Mesothelial cell of epicardium (in vitro differentiated cells): ENCODE results near the gene MTF1. TPM values are rescaled to one million over a fixed set of nuclear protein-coding genes. Genes with fewer than 3 reads are reported as not detected.

Experiments used
- DNase-seq, 2 experiments: peaks; one replicate each; pipeline ENCODE4 v3.0.0; 2021; ENCODE audit warnings: low spot score in 2 of 2; ENCODE audit not compliant: unreplicated experiment in 2 of 2
- H3K27ac Mint-ChIP-seq: 2 replicates; pipeline ENCODE4 v1.8.0; 2021; ENCODE audit warnings: mixed read lengths
- H3K27me3 Mint-ChIP-seq: 2 replicates; pipeline ENCODE4 v1.8.0; 2021; ENCODE audit warnings: low read depth, mixed read lengths
- H3K36me3 Mint-ChIP-seq: 2 replicates; pipeline ENCODE4 v1.8.0; 2021; ENCODE audit warnings: mixed read lengths
- H3K4me1 Mint-ChIP-seq: 2 replicates; pipeline ENCODE4 v1.8.0; 2021; ENCODE audit warnings: mixed read lengths
- H3K4me3 Mint-ChIP-seq: 2 replicates; pipeline ENCODE4 v1.8.0; 2021; ENCODE audit warnings: mild to moderate bottlenecking, moderate library complexity, mixed read lengths
- H3K9me3 Mint-ChIP-seq: 2 replicates; pipeline ENCODE4 v1.8.0; 2021; ENCODE audit warnings: mixed read lengths
- CTCF ChIP-seq: fragments of 200-600 bp; sonication (generic); IDR thresholded peaks from one replicate; pipeline ENCODE4 v1.5.0; 2021; ENCODE audit warnings: antibody characterized with exemption; ENCODE audit not compliant: unreplicated experiment
- total RNA-seq: library from RNA; stranded (reverse); gene quantifications from 3 replicates; pipeline ENCODE4 v1.2.1, GENCODE V29; 2021

Gene MTF1
- total RNA-seq, 1 donor from 2014 or later, result 14.3 TPM

DNA sequence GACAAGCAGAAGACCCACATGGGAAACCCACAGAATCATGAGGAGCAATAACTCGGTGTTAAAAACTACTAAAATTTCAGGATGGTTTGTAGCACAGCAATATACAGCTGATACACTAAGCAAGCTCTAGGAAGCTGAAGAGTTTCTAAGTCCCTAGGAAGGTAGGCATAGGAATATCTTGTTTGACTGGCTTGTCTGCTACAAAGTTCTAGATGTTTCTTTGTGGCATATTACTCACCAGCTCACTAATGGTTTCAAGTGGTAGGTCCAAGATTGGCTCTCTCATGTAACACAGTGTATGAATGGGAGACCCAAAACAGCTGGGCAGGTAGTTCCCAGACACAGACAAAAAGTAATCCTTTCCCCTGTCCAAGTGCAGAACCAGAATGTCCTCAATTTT lies 13.3 kb upstream of the MTF1 start:
- no peak overlapping the region for H3K27ac Mint-ChIP-seq

GRCh38 chr1:37868466-37868865 lies 9.1 kb upstream of the MTF1 start:
- H3K9me3 Mint-ChIP-seq, result no peaks in the 10 kb centered on the region
- no peaks in the 10 kb centered on the region for H3K27me3 Mint-ChIP-seq
- no peak for TF ChIP-seq CTCF
- no peak overlapping the region for H3K27ac Mint-ChIP-seq
- H3K36me3 Mint-ChIP-seq, result peaks cover 29% of the 10 kb centered on the region
- no peaks in the 10 kb centered on the region for H3K4me1 Mint-ChIP-seq
- no peak overlapping the region for H3K4me3 Mint-ChIP-seq
- no peak for DNase-seq

More for the DNA sequence above, 13.3 kb upstream of the MTF1 start:
- DNase-seq, result no peak
- Mint-ChIP-seq H3K4me1 (no peaks in the 10 kb centered on the region), H3K36me3 (peaks cover 35% of the 10 kb centered on the region), H3K4me3 (no peak overlapping the region), H3K27me3 (no peaks in the 10 kb centered on the region), H3K9me3 (no peaks in the 10 kb centered on the region)
- no peak for TF ChIP-seq CTCF

- no peaks in the 10 kb centered on the region for H3K4me1 Mint-ChIP-seq
- no peak overlapping the region for H3K27ac Mint-ChIP-seq
- H3K36me3 Mint-ChIP-seq, result peaks cover 25% of the 10 kb centered on the region
- no peaks in the 10 kb centered on the region for H3K9me3 Mint-ChIP-seq
- H3K27me3 Mint-ChIP-seq, result no peaks in the 10 kb centered on the region
- DNase-seq, result no peak
- no peak overlapping the region for H3K4me3 Mint-ChIP-seq
- TF ChIP-seq CTCF, result no peak
Observed at GRCh38 chr1:37867784-37868183, 8.4 kb upstream of the MTF1 start.

GRCh38 chr1:37866491-37866890 lies 7.1 kb upstream of the MTF1 start:
- no peaks in the 10 kb centered on the region for H3K4me1 Mint-ChIP-seq
- DNase-seq, result no peak
- H3K27ac Mint-ChIP-seq, result no peak overlapping the region
- H3K9me3 Mint-ChIP-seq, result no peaks in the 10 kb centered on the region
- peaks cover 30% of the 10 kb centered on the region for H3K36me3 Mint-ChIP-seq
- no peaks in the 10 kb centered on the region for H3K27me3 Mint-ChIP-seq
- no peak overlapping the region for H3K4me3 Mint-ChIP-seq
- no peak for TF ChIP-seq CTCF

- DNase-seq, result no peak
- no peak for TF ChIP-seq CTCF
- no peak overlapping the region for H3K4me3 Mint-ChIP-seq
- no peaks in the 10 kb centered on the region for H3K4me1 Mint-ChIP-seq
- H3K36me3 Mint-ChIP-seq, result peaks cover 29% of the 10 kb centered on the region
- no peaks in the 10 kb centered on the region for H3K27me3 Mint-ChIP-seq
- H3K27ac Mint-ChIP-seq, result no peak overlapping the region
- no peaks in the 10 kb centered on the region for H3K9me3 Mint-ChIP-seq
Observed at GRCh38 chr1:37865348-37866120, 6.1 kb upstream of the MTF1 start.
